Retinal pigment epithelial cell (primary cell): ENCODE results near the gene HECTD4.
"Not testable (repeated sequence)": the region's sequence is repeated elsewhere in the genome, so short reads cannot be mapped to it uniquely, and the experiment has no call there.

ENCODE experiments used
- DNase-seq: peaks from one replicate; pipeline ENCODE4 v3.0.0-alpha.2; 2010; ENCODE audit warnings: low read depth
- H3K4me3 ChIP-seq: 2 replicates; pipeline ENCODE4 v1.5.1; 2011; ENCODE audit warnings: mild to moderate bottlenecking, low read length, control low read depth, moderate library complexity
- CTCF ChIP-seq: conservative IDR thresholded peaks from 2 replicates; pipeline ENCODE4 v1.5.1; 2011; ENCODE audit warnings: low read depth, low read length, control low read depth, inconsistent platforms

HECTD4 gene

GRCh38 chr12:112230136-112230535 is 152.1 kb downstream of the HECTD4 start:
- no peak for DNase-seq
- no peak for TF ChIP-seq CTCF
- no peak overlapping the region for H3K4me3 ChIP-seq

GRCh38 chr12:112226768-112227167 is 155.5 kb downstream of the HECTD4 start:
- no peak for DNase-seq
- no peak overlapping the region for H3K4me3 ChIP-seq
- TF ChIP-seq CTCF = no peak

GRCh38 chr12:112220628-112221027 is 161.6 kb downstream of the HECTD4 start:
- H3K4me3 ChIP-seq, DNase-seq: not testable (repeated sequence)

GRCh38 chr12:112219195-112219594 is 163.0 kb downstream of the HECTD4 start:
- TF ChIP-seq CTCF = no peak
- no peak for DNase-seq

GRCh38 chr12:112218150-112218549 is 164.1 kb downstream of the HECTD4 start:
- no peak for TF ChIP-seq CTCF
- no peak overlapping the region for H3K4me3 ChIP-seq
- no peak for DNase-seq

More at GRCh38 chr12:112219195-112219594, 163.0 kb downstream of the HECTD4 start:
- H3K4me3 ChIP-seq = no peak overlapping the region

GRCh38 chr12:112217647-112218046 is 164.6 kb downstream of the HECTD4 start:
- no peak overlapping the region for H3K4me3 ChIP-seq
- TF ChIP-seq CTCF = no peak
- no peak for DNase-seq

- DNase-seq = no peak
- no peak for TF ChIP-seq CTCF
- no peak overlapping the region for H3K4me3 ChIP-seq
These were observed 166.0 kb downstream of the HECTD4 start for GRCh38 chr12:112216223-112216622.

- no peak for TF ChIP-seq CTCF
- DNase-seq = no peak
- H3K4me3 ChIP-seq = no peak overlapping the region
These were observed 168.2 kb downstream of the HECTD4 start for GRCh38 chr12:112214064-112214463.
